Mesenchymal stem cell (in vitro differentiated cells and primary cell): Measurements from ENCODE around the gene PCDH1.
A peak's percentile ranks its signal among the peaks of the same experiment; 100 is the strongest.

ENCODE experiments used
- DNase-seq: peaks from one replicate; pipeline ENCODE4 v3.0.0-alpha.2; 2013
- H2AFZ ChIP-seq: one replicate; pipeline ENCODE4 v1.6.1; 2013; ENCODE audit warnings: low read depth, mild to moderate bottlenecking, control low read depth, inconsistent platforms, low read length, moderate library complexity
- H2AK5ac ChIP-seq: 2 replicates; pipeline ENCODE4 v1.6.1; 2013; ENCODE audit warnings: low read length, moderate library complexity, mild to moderate bottlenecking, inconsistent platforms; ENCODE audit not compliant: severe bottlenecking
- H2BK120ac ChIP-seq: one replicate; pipeline ENCODE4 v1.6.1; 2013; ENCODE audit warnings: low read depth, mild to moderate bottlenecking, inconsistent platforms, low read length, moderate library complexity
- H2BK12ac ChIP-seq, 2 experiments: one replicate each; pipeline ENCODE4 v1.6.1; 2013; ENCODE audit warnings: inconsistent platforms in 2 of 2, low read length in 2 of 2, mild to moderate bottlenecking in 2 of 2, moderate library complexity in 2 of 2, control low read depth in 1 of 2
- H2BK15ac ChIP-seq: one replicate; pipeline ENCODE4 v1.6.1; 2013; ENCODE audit warnings: mild to moderate bottlenecking, low read depth, inconsistent platforms; ENCODE audit not compliant: poor library complexity, severe bottlenecking
- H2BK5ac ChIP-seq: 2 replicates; pipeline ENCODE4 v1.6.1; 2013; ENCODE audit warnings: low read depth, mild to moderate bottlenecking, low read length, control low read depth, inconsistent platforms; ENCODE audit not compliant: poor library complexity, severe bottlenecking
- H3K14ac ChIP-seq, 2 experiments: one replicate each; pipeline ENCODE4 v1.6.1; 2013; ENCODE audit warnings: inconsistent platforms in 2 of 2, low read length in 2 of 2, control low read depth in 1 of 2, mild to moderate bottlenecking in 1 of 2, moderate library complexity in 1 of 2
- H3K18ac ChIP-seq, 2 experiments: one replicate each; pipeline ENCODE4 v1.6.1; 2013; ENCODE audit warnings: inconsistent platforms in 2 of 2, low read length in 2 of 2, control low read depth in 1 of 2, low read depth in 1 of 2, mild to moderate bottlenecking in 1 of 2
- H3K23ac ChIP-seq, 2 experiments: one replicate each; pipeline ENCODE4 v1.6.1; 2013; ENCODE audit warnings: inconsistent platforms in 2 of 2, low read length in 2 of 2, mild to moderate bottlenecking in 2 of 2, moderate library complexity in 2 of 2, control low read depth in 1 of 2
- H3K27ac ChIP-seq: 2 replicates; pipeline ENCODE4 v1.5.1; 2013; ENCODE audit warnings: mild to moderate bottlenecking, moderate library complexity, low read length, control low read depth, inconsistent platforms; ENCODE audit not compliant: poor library complexity, severe bottlenecking
- H3K27me3 ChIP-seq, 2 experiments: 2 replicates each; pipeline versions ENCODE4 v1.6.1 to v1.7.0; 2013; ENCODE audit warnings: low read length in 2 of 2, mild to moderate bottlenecking in 2 of 2, moderate library complexity in 2 of 2, control low read depth in 1 of 2, inconsistent platforms in 1 of 2; ENCODE audit not compliant: control insufficient read depth in 1 of 2, insufficient read depth in 1 of 2
- H3K36me3 ChIP-seq, 2 experiments: 2 replicates each; pipeline versions ENCODE4 v1.6.1 to v1.7.0; 2013; ENCODE audit warnings: low read length in 2 of 2, control low read depth in 1 of 2, inconsistent platforms in 1 of 2, low read depth in 1 of 2, mild to moderate bottlenecking in 1 of 2; ENCODE audit not compliant: insufficient read depth in 2 of 2, control insufficient read depth in 1 of 2
- H3K4ac ChIP-seq, 2 experiments: one replicate each; pipeline ENCODE4 v1.6.1; 2013; ENCODE audit warnings: inconsistent platforms in 2 of 2, low read length in 2 of 2, mild to moderate bottlenecking in 2 of 2, moderate library complexity in 2 of 2, control low read depth in 1 of 2, low read depth in 1 of 2
- H3K4me1 ChIP-seq: 2 replicates; pipeline ENCODE4 v1.6.1; 2013; ENCODE audit warnings: low read depth, low read length, control low read depth; ENCODE audit not compliant: control insufficient read depth, insufficient read depth
- H3K4me2 ChIP-seq: 2 replicates; pipeline ENCODE4 v1.6.1; 2013; ENCODE audit warnings: low read length, mild to moderate bottlenecking, inconsistent platforms; ENCODE audit not compliant: poor library complexity, severe bottlenecking
- H3K4me3 ChIP-seq, 2 experiments: 2 replicates each; pipeline versions ENCODE4 v1.5.1 to v1.7.0; 2013; ENCODE audit warnings: low read length in 2 of 2, mild to moderate bottlenecking in 2 of 2, control low read depth in 1 of 2, low read depth in 1 of 2; ENCODE audit not compliant: insufficient read depth in 1 of 2
- H3K79me1 ChIP-seq: replicated peaks from 2 replicates; pipeline ENCODE4 v1.6.1; 2013; ENCODE audit warnings: mild to moderate bottlenecking, control low read depth, low read length, inconsistent platforms; ENCODE audit not compliant: poor library complexity, severe bottlenecking
- H3K9ac ChIP-seq: 2 replicates; pipeline ENCODE4 v1.7.0; 2013; ENCODE audit warnings: mild to moderate bottlenecking, low read length, moderate library complexity
- H3K9me3 ChIP-seq: 2 replicates; pipeline ENCODE4 v1.7.0; 2013; ENCODE audit warnings: mild to moderate bottlenecking, low read length; ENCODE audit not compliant: control insufficient read depth
- H4K8ac ChIP-seq: one replicate; pipeline ENCODE4 v1.6.1; 2013; ENCODE audit warnings: inconsistent platforms, mild to moderate bottlenecking, low read length, moderate library complexity
- H4K91ac ChIP-seq: one replicate; pipeline ENCODE4 v1.6.1; 2013; ENCODE audit warnings: mild to moderate bottlenecking, low read length, inconsistent platforms
- WGBS: methylation state at CpG from one replicate; pipeline ENCODE4 v1.1.7; 2013; ENCODE audit warnings: mixed read lengths; 5-methylcytosine and 5-hydroxymethylcytosine counted together

Gene PCDH1

DNA sequence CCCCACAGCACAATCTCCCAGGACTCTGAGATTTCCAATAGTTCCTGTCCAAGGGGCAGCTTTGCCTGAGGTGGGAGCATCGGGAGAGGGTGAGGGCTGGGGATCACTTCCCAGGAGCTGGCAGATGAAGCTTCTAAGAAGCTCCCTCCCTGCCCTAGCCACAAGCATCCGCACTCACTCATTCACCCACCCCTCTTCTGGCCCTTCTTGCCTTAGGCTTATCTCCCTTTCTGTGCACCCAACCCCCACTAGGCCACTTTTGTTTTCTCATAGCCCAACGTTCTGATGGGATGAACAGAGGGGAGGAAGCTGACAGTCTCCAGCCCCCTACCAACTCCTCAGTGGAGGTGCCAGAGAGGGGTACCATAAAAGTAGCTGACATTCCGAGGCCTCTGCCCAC lies 3.7 kb upstream of the PCDH1 start:
- no peak overlapping the region for H2BK15ac ChIP-seq
- no peak overlapping the region for H2BK5ac ChIP-seq
- H2AK5ac ChIP-seq: no peak overlapping the region
- H3K4me1 ChIP-seq: peaks cover 21% of the 10 kb centered on the region
- H3K4me3 ChIP-seq: no peak overlapping the region
- peaks cover 79 to 84% of the 10 kb centered on the region in 2 experiments for H3K27me3 ChIP-seq
- H3K18ac ChIP-seq: no peak overlapping the region
- no peak overlapping the region for H3K4me2 ChIP-seq
- DNase-seq: no peak
- no peak overlapping the region for H3K27ac ChIP-seq
- no peak overlapping the region for H4K8ac ChIP-seq
- no peaks in the 10 kb centered on the region for H3K36me3 ChIP-seq
- no peak overlapping the region for H4K91ac ChIP-seq
- no peak overlapping the region for H3K23ac ChIP-seq
- no peak overlapping the region for H2BK120ac ChIP-seq
- H3K4ac ChIP-seq: no peak overlapping the region
- H2AFZ ChIP-seq: no peak overlapping the region
- no peaks in the 10 kb centered on the region for H3K9me3 ChIP-seq
- H2BK12ac ChIP-seq: no peak overlapping the region
- no peaks in the 10 kb centered on the region for H3K79me1 ChIP-seq
- no peak overlapping the region for H3K14ac ChIP-seq
- WGBS: 31% methylated on average over 2 of the region's 4 CpGs
- H3K9ac ChIP-seq: no peak overlapping the region

DNA sequence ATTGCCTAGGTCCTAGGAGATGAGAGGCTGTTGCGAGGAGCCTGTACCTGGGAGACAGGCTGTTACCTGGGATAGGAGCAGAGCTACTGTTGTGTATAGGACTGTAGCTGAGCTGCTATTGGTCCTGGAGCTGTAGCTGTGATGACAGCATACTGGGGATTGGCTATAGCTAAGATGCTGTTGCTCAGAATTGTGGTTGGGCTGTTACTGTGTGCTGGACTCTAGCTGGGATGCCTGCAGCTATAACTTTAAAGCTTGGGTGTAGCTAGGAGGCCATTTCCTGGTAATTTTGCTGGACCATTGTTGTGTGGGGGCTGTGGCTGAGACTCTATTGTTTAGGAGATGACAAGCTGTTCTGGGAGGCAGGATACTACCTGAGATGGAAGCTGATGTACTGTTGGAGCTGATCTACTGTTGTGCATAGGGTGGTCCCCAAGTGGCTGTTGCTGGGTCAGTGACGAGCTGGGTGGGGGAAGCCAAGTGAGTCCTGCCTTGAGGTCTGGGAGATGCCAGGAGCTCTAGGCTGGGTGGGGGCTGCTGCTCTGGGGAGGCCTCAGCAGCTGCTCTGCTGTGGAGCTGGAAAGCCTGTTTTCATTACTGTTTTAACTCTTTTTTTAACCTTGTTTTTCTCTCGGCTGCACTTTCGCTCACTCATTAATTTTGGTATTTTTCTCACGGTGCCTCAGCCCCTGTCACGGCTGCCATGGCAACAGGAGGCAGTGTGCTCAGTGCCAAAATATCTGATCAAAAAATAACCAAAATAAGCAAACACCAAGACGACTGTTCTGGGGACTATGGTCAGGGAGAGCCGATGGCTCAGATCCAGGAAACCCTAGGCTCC lies 3.0 kb upstream of the PCDH1 start:
- Histone ChIP-seq H3K4me2 (no peak overlapping the region), H2BK15ac (no peak overlapping the region), H3K9ac (no peak overlapping the region), H3K9me3 (no peaks in the 10 kb centered on the region), H2AFZ (no peak overlapping the region), H3K4me1 (peaks cover 28% of the 10 kb centered on the region), H3K27me3 (peaks cover 86 to 91% of the 10 kb centered on the region in 2 experiments), H4K91ac (no peak overlapping the region), H3K14ac (peak overlapping the region in 1 of 2 experiments; percentile 45), H3K4ac (no peak overlapping the region), H2BK5ac (no peak overlapping the region), H4K8ac (no peak overlapping the region), H2AK5ac (no peak overlapping the region), H3K4me3 (no peak overlapping the region), H2BK120ac (no peak overlapping the region), H2BK12ac (no peak overlapping the region), H3K23ac (no peak overlapping the region), H3K27ac (no peak overlapping the region), H3K18ac (no peak overlapping the region), H3K36me3 (no peaks in the 10 kb centered on the region), H3K79me1 (no peaks in the 10 kb centered on the region)
- DNase-seq: no peak
- WGBS: 62% methylated on average over 8 of the region's 8 CpGs

DNA sequence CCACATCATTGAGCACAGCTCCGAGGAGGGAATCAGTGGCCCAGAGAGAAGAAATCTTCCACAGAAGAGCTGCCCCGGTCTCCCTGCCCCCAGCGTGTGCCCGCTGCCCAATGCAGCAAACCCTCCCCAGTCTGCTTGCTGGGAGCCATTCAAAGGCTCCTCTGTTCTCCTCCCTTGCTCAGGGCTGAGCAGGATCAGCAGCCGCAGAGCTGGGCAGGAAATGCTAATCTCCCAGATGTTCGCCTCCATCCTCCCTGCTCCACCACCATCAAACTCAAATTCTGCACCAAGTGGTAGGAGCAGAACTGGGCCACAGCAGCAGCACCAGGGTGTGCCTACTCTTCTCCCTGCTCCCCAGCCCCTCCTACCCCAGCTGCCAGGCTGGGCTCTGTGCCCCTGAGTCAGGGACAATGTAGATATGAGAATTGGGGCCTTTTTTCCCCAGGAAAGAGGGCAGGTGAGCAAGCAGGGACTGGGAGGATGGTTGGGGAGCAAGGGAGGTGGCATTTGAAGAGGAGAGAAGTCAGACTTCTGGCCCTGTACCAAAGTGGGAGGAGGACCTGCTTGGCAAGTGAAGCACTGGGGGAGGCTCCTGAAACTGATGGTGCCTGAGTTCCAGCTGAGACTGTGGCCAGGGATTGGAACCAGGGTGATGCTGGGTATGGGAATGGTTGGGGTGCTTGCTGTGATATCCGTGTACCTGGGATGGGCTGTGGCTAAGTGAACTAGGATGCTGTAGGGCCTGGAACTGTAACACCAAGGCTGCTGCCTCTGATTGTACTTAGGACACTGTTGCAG lies 1.9 kb upstream of the PCDH1 start:
- Histone ChIP-seq H2BK120ac (no peak overlapping the region), H3K4me2 (no peak overlapping the region), H4K91ac (no peak overlapping the region), H3K9ac (no peak overlapping the region), H3K4ac (no peak overlapping the region), H3K14ac (no peak overlapping the region), H3K18ac (no peak overlapping the region), H3K4me3 (no peak overlapping the region), H3K79me1 (no peaks in the 10 kb centered on the region), H3K23ac (no peak overlapping the region), H3K27me3 (peaks cover 89 to 93% of the 10 kb centered on the region in 2 experiments), H3K9me3 (no peaks in the 10 kb centered on the region), H2BK15ac (no peak overlapping the region), H3K36me3 (no peaks in the 10 kb centered on the region), H3K27ac (no peak overlapping the region), H4K8ac (no peak overlapping the region), H2AK5ac (no peak overlapping the region), H2BK12ac (no peak overlapping the region), H2AFZ (no peak overlapping the region), H2BK5ac (no peak overlapping the region), H3K4me1 (peaks cover 32% of the 10 kb centered on the region)
- no peak for DNase-seq
- WGBS: 32% methylated on average over 7 of the region's 7 CpGs

DNA sequence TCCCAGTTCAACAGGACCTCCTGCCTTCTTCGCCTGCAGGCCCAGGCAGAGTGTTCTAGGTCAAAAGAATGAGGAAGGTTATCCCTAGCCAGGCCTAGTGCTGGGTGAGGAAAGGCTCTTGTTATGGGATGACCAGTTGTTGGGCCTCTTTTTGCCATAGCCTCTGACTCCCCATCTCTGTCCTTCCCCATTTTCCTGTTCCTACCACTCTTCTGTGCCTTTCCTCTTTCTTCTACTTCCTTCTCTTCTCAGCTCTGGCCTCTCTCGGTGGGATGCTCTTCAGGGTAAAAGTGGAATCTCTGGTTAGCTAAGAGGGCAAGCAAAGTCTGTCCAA lies 1.2 kb upstream of the PCDH1 start:
- H3K9ac ChIP-seq: no peak overlapping the region
- H4K91ac ChIP-seq: no peak overlapping the region
- H2BK5ac ChIP-seq: no peak overlapping the region
- H2BK15ac ChIP-seq: no peak overlapping the region
- no peak overlapping the region for H3K23ac ChIP-seq
- no peak overlapping the region for H3K14ac ChIP-seq
- peaks cover 89 to 93% of the 10 kb centered on the region in 2 experiments for H3K27me3 ChIP-seq
- H3K4me3 ChIP-seq: no peak overlapping the region
- no peak overlapping the region for H4K8ac ChIP-seq
- H3K36me3 ChIP-seq: no peaks in the 10 kb centered on the region
- H3K4me2 ChIP-seq: no peak overlapping the region
- H3K27ac ChIP-seq: no peak overlapping the region
- 0% methylated on average over 2 of the region's 2 CpGs for WGBS
- no peak overlapping the region for H2BK120ac ChIP-seq
- H3K79me1 ChIP-seq: no peaks in the 10 kb centered on the region
- H3K4ac ChIP-seq: no peak overlapping the region
- no peak overlapping the region for H3K18ac ChIP-seq
- no peak overlapping the region for H2BK12ac ChIP-seq
- H2AK5ac ChIP-seq: no peak overlapping the region
- no peak overlapping the region for H2AFZ ChIP-seq
- H3K4me1 ChIP-seq: peaks cover 32% of the 10 kb centered on the region
- no peak for DNase-seq
- H3K9me3 ChIP-seq: no peaks in the 10 kb centered on the region
